HG02571 (cell line): Measurements from ENCODE around the gene DPY19L1.
"Not testable (repeated sequence)": the region's sequence is repeated elsewhere in the genome, so short reads cannot be mapped to it uniquely, and the experiment has no call there.

Experiments used
- ATAC-seq: cut with Tn5 transposase; IDR thresholded peaks from one replicate; pipeline ENCODE4 v1.9.1; 2021; ENCODE audit warnings: mild to moderate bottlenecking, moderate library complexity; ENCODE audit not compliant: unreplicated experiment

The DPY19L1 gene

DNA sequence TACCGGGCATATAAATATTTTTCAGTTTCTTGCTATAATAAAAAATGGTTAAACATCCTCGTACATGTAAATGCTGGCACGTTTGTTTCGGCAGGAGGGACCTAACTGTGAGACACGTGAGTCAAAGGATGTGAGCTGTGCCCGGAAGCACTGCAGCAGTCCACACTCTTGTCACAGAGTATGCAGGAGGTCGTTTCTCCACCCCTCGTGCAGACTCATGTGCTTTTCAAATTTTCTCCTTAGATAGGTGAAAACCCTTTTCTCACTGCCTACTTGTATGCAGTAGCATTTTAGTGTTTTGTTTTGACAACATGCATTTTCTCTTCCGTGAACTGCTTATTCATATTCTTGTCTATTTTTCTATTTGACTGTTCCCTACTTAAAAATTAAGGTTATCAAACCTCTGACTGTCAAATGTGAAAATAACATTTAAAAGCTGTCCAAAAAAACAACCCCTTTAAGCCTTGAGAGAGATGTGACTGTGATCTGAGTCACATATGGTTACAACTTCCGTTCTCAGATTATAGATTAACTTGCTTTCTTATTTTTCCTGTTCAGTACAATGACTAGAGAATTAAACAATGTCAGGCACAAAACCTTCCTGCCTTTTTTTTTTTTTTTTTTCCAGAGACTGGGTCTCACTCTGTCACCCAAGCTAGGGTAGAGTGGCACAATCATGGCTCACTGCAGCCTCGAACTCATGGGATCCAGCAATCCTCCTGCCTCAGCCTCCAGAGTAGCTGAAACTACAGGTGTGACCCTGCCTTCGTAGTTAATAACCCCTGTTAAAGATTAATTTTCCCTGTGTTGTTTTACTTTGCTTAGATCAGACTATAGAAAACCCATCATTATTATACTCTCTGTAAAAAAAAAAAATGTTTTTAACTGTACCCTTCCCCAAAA lies 45.1 kb downstream of the DPY19L1 start:
- peak; percentile 84 for ATAC-seq

DNA sequence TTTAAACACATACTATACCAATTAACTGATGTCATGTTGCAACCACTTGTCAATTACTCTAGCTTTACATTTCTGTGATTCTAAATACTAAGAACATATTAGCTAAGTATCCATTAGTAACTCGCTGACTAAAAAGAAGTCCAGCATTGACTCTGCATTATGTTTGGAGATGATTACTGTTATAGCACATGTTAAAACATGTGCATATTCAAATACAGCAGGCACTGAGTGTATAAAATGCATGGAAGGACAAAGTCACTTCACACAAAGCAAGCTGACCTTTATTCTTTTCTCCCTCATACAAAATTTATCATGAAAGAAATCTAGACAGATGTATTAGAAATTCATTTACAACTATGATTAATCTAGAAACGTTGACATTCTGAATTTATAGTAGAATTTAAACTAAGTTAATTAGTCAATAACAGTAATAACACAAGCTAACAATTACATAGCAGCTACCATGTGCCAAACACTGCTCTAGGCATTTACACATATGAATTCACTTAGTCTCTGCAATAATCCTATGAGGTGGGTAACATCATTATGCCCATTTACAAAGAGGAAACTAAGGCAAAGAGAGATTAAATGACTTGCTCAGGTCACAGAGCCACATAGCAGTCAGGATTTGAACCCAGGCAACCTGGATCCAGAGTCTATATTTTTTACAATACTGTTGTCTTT lies 48.7 kb downstream of the DPY19L1 start:
- ATAC-seq = not testable (repeated sequence)

DNA sequence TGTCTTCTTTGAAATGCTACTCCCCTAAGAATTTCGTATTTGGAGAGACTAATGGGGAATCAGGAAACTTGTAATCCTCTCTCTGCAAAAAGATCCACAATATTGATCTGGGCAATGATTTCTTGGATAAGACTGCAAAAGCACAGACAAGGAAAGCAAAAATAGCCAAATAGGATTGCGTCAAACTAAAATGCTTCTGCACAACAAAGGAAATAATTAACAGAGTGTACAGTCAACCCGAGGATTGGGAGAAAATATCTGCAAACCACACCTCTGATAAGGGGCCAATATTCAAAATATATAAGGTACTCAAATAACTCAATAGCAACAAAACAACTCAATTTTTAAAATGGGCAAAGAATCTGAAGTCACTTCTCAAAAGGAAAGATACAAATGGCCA lies 52.1 kb downstream of the DPY19L1 start:
- not testable (repeated sequence) for ATAC-seq

DNA sequence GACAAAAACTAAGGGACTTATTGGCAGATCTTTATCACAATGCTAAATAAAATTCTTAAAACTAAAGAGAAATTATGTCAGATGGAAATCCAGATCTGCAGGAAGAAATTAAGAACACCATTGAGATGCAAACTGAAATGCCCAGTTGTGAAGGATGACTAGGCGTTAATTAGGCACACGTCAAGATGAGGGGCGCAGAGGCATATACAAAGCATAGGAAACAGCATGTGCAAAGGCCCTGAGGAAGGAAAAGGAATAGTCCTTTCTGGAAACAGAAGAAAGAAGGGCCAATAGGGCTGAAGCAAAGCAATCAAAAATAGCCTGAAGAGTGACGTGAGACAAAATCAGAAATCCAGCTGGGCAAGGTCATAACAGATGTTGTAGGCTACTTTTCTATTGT lies 53.1 kb downstream of the DPY19L1 start:
- not testable (repeated sequence) for ATAC-seq

DNA sequence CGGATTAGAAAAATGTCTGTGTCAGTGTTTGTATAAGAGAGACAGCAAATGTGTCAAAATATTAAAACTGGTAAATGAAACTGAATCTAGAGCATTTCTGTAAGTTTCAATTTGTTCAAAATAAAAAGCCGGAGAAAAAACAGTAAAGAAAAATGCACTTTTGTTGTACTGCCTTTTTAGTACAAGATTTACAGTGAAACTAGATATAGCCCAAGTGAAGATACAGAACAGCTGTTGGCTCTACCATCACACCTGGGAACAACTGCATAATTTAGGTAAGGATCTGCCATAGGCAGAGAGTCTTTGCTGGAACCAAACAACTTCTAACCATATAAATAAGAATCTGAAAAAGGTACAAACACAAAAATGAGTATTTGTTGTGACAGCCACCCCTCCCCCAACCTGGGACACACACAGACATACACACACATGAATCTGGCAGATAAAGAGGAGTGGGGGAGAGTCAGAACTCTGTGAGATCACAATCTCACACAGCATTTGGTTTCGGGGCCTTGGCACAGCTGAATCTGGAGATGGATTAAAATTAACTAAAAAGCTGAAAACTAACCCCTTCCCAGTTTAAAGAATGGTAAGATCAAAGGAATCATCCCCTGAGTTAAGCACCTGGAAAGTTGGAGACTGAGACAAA lies 54.8 kb downstream of the DPY19L1 start:
- ATAC-seq = no peak

DNA sequence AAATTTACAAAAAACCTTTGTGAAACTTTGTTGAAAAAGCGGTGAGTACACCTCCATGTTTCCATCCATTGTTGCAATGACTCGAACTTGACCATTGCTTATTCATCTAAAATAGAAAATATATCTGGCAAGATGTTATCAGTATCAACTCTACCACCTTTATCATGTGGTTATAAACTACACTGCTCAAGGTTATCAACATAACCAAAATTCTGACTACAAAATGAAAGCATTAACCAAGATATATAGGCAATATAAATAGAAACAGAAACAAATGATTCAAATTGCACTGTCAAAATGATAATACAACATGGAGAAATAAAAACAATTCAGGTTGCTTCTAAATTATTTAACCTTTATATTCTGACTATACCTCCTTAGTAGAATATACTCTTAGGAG lies 58.2 kb downstream of the DPY19L1 start:
- not testable (repeated sequence) for ATAC-seq

DNA sequence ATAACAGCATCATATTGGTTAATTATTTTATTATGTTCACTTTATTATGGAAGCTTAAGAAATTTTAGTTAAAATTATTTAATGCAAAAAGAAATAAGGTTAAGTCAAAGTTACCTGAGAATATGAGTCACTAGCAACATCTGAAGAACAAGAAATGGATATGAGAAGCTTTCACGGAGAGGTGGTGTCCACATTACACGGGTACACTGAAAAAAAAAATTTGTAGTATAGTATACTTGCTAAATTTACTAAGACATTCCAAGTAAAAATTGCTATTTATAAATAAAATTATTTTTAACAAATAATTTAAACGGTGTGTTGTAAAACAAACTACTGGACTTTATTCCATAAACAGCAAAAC lies 63.9 kb downstream of the DPY19L1 start:
- ATAC-seq = no peak

DNA sequence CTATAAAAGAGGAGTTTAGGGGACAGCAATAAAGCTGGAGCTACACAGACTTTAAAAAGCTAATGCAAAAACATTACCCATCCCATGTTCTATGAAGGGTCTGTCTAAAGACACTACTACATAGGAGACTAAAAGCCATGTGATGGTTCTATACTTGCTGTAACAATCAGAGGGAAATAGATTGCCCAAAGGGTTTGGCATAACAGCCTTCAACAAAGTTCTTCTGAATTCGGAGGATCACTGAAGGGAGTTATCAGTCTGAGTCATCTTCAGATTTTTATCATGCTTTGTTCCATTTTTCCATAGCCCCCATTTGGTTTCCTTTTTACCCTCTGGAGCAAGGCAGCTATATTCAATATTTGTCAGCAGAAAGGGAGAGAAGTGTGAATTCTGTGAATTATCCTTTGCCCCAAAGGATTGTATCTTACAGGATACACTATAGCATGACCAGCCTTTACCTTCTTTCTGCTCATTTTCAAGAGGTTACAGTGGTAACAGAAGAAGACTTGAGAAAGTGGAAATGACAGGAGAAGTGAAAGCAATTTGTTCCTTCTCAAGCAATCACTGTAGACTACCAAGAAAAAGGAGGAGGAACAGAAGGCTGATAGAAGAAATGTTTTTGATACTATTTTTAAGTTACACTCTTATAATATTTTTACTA lies 64.4 kb downstream of the DPY19L1 start:
- ATAC-seq = peak; percentile 50

DNA sequence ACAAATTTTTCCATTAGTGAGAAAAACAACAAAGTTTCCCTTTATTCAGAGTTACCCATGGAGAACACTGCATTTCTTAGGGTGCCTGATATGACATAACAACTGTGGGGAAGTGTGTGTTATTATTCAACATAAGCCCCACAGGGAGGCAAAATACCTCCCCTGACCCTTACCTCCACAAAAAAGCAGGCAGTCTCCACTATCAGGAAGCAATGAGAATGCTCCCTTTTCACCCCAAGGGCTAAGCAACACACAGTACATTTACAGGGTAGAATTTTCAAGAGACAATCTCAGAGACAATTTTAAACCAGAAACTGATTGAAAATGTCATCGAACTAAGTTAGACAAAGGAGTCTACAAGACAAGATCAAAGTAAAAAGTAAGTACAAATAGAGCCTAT lies 69.5 kb downstream of the DPY19L1 start:
- ATAC-seq = not testable (repeated sequence)

DNA sequence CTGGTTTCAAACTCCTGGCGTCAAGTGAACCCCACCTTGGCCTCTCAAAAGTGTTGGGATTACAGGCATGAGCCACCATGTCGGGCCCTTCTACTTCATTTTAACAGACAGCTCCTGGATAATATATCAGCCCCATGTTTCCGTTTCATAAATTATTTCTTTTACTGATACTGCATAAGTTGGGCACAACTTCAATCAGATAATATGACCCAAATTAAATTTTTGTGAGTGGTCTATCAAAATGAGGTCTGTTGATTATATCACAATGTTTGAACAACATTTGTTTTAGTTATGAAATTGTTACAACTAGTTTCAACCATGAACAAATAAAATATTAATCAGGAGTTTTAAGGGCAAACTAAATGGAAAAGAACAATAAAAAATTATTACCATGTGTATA lies 70.8 kb downstream of the DPY19L1 start:
- not testable (repeated sequence) for ATAC-seq

DNA sequence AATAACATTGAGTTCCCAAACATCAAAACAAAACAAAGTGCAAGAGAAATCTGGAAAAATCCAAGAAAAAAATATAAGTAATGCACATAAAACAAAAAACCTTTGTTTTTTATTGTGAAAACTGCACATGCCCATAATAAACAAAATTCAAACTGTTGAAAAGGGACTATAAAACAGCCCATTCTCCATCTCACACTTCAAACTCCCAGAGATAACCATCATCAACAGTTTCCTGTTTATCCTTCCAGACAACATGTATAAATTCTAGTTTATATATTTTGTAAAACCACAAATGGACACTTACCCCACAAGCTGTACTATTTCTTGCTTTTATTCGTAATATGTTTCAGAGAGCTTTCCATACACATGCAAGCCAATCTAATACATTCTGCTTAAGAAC lies 79.3 kb downstream of the DPY19L1 start:
- no peak for ATAC-seq

DNA sequence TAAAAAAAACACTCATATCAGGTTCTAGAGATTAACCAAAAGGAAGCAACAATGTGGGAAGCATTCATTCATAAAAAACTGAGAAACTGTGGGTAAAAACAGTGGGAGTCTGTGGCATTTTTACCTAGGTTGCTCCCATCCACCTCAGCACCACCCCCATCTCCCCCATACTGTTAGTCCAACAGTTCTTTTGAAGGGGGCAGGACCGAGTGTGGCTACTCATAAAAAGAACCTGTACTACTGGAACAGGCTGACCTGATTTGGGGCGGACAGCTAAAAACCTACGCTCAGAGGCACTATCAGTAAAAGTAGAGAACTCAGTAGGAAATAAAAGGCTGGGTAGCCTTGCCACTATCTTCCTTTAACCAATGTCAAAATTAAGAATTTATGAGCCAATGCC lies 84.5 kb downstream of the DPY19L1 start:
- ATAC-seq = no peak

DNA sequence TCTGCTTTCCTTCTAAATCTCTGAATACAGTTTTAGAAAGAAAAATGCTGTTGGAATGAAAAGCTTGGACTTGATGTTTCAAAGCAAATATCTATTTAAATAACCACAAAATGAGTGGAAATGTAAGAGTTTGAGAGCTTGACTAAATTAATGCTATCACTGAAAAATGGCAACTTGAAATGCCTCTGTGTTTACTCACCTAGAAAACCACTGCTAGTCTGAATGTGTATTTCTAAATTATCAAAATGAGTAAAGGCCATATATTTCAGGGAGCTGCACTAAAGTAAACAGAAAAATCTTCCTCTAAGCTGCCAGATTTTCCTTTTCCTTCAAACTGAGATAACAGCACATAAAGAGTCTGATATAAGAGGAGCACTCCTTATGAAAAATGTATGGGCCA lies 87.9 kb downstream of the DPY19L1 start:
- ATAC-seq = no peak

DNA sequence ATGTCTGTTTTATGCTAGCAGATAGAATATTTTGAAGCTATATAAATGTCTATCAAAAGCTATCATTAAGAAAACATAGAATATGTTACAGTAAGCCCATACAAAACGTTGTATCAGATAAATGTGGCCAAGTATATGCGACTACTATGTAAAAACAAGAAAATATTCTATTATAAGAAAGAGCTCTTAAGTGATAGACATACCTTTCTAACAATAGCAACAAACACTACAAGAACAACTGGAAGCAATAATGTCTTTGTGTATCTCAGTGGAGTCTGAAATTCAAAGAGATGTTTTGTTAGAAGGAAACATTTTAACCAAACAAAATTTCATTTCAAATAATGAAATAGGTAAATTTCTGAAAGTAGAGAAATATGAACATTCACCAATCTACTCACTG lies 89.9 kb downstream of the DPY19L1 start:
- not testable (repeated sequence) for ATAC-seq

DNA sequence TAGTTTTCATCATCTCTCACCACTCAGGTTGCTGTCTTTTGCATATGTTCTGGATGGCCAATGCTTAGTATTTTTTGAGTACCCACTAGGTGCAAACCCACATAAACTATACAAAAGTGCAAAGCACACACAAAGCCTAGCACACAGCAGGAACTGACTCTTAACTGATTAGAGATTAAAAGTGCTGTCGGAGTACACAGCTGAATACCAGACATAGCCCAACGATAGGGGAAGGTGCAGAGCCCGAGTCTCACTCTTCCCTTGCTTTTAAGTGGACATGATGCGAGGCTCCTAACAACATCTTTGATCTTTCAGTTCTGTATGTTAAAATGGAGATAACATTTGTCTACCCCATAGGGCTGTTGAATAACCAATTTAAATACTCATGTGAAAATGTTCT lies 90.8 kb downstream of the DPY19L1 start:
- ATAC-seq = no peak

DNA sequence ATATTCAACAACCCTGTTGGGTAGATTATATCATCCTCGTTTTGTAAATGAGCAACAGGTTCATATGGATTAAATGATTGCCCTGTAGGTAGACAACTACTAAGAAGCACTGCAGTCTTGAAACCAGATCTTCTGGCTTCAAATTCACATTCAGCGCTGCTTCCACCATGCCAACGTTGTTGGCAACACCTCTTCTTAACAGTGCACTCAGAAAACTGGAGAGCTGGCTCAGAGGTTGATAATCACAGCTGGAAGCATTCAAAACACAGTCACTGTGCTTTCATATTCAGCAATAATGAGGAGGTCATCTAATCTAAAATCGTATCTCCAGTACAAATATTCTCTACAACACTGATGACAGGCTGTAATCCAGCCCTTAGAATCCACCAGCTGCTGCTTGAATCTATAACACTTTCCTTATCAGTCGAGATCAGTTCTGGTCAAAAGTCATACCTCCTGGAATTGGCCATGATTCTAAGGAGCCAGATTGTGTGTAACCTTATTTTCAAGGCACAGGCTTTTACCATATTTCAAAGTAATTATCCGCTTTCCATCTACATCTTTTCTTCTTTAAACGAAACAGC lies 91.3 kb downstream of the DPY19L1 start:
- not testable (repeated sequence) for ATAC-seq

DNA sequence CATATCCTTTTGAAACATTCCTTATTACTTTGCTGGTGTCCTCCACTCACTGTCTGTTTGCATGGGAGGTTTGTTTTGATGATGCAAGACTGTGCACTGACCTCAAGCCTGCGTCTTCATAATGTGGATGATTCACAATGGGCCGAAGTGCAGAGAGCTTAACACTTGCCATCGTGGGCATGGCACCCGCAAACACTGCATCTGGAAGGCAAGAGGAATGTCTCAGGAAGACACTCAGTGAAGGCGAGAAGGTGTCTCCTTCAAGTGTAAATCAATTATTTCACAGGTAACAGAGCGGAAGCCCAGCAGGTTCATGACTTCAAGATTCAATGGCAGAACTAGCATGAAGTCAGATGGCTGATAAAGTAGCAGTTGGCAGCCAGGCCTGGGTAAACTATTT lies 98.1 kb downstream of the DPY19L1 start:
- ATAC-seq = no peak

DNA sequence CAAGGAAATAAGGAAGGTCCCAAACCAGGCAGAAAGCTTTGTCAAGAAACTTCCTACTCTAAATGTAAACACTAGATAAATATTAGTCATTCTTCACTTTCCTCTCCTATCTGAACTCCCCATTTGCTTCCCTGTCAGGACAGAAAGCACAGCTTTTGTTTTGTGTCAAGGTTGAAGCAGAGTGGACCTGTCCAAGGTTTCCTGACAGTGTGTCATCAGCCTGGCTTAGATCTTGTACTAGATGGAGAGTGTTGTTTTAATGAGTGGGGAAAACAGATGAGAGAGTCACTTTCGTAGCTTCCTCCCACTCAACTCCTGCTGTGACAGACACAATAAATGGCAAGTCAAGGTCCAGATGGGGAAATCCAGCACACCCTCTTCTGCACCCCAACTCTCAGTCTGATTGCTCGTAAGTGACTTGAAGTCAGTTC lies 101.5 kb downstream of the DPY19L1 start:
- peak; percentile 76 for ATAC-seq

DNA sequence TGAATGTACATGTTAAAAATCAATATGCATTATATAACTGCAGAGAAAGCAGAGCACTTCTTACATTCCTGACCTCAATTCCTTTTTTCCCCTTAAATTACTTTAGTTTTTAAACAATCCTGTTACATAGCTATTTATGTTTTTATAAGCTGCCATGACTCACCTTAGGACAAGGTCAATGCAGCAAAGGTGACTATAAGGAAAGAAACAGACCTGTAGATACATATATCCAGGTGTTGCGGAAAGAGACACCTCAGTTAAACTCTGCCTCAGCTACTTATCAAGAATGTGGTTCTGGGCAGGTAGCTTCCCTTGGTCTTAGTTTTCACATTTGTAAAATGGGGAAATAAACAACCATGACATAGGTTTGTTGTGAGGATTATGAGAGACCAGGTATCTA lies 105.5 kb downstream of the DPY19L1 start:
- ATAC-seq = no peak

DNA sequence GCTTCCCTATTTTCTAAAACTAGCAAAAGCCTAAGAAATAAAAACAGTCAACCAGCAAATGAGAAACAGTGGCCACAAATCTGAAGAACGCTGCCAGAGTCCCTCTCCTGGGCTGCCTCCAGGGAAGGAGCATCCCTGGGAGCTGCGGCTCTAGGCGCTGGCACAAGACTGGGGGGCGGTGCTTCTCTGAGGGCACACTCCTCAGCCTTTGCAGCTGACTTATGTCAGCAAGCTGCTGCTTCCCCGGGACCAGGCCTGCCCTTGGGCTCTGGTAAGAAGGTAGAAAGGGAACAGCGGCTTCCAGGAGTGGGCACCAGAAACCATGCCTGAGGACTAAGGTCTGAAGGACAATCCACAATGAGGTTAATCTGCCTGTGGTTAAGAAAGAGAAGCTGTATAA lies 107.5 kb downstream of the DPY19L1 start:
- not testable (repeated sequence) for ATAC-seq

DNA sequence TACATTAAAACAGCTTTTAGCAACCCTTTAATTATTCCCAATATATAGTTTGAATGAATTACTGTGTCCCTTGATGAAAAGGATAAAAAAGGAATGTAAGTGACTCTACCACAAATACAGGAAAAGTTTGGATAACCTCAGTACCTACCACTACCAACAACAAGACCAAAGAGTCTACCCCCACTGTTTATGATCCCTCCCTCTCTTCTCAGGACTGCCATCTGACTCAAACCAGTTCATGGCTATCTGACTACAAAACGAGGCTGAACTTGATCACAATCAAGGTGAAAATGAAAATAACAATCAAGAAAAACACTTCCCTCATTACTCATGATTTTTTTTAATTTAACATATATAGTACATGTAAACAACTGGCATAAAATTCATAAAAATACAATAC lies 108.7 kb downstream of the DPY19L1 start:
- ATAC-seq = no peak
